ENCODE measurements around the gene WDR90. TPM values are rescaled to one million over a fixed set of nuclear protein-coding genes. Genes with fewer than 3 reads are reported as not detected.

The WDR90 gene
- 10 to 100 TPM; 18.2 to 79.3 (median 46.9) TPM for total RNA-seq

DNA sequence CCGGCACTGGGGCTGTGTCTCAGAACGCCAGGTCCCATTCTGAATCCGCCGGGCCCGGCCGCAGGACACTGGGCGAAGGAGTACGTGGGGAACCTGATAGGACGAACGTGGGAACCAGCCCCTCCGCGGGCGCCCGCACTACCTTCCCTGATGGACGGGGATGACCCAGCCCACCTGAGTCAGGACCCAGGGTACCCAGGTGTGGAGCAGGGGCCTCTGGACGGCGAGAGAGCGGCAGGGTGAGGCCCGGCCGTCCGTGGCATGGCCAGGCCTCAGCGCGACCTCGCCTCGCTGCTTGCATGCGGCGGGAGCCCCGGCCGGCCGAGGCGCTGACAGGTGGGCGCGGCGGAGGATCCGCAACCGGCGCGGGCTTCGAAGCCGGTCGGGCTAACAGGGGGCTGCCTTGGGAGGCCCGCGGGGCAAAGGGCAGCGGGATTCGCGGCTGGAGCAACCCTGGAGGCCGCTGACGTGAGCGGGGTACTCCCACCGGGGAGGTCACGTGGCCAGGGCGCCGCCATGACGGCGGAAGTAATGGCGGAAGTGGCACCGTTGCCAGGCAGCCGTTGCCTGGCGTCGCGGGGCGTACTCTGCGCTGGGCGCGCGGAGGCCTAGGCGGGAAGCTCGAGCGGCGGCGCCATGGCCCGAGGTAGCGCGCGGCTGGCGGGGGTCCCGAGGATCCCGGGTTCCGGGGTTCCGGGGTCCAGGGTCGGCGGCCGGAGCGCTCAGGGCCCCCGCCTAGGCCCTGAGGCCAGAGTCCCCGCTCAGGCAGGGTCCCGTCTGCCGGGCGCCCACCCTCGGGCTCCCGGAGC is at the start of gene WDR90:
WDR90 (plus strand) TSS at position 585 of the 809 bp plus-strand sequence; CDS start at position 637, 52 bp downstream.
- Histone ChIP-seq H3K9me3 (no peaks in the 10 kb centered on the region), H3K27me3 (no peaks in the 10 kb centered on the region), H3K27ac (peak within 1 kb of the TSS; percentile 71 to 91), H3K4me3 (peak within 1 kb of the TSS; percentile 40 to 75), H3K4me1 (peaks cover 0 to 26% of the 10 kb centered on the region in 2 donors), H3K36me3 (no peaks in the 10 kb centered on the region)
- DNase-seq, result peak; percentile 88 to 93
- TF ChIP-seq, protein P1, sequence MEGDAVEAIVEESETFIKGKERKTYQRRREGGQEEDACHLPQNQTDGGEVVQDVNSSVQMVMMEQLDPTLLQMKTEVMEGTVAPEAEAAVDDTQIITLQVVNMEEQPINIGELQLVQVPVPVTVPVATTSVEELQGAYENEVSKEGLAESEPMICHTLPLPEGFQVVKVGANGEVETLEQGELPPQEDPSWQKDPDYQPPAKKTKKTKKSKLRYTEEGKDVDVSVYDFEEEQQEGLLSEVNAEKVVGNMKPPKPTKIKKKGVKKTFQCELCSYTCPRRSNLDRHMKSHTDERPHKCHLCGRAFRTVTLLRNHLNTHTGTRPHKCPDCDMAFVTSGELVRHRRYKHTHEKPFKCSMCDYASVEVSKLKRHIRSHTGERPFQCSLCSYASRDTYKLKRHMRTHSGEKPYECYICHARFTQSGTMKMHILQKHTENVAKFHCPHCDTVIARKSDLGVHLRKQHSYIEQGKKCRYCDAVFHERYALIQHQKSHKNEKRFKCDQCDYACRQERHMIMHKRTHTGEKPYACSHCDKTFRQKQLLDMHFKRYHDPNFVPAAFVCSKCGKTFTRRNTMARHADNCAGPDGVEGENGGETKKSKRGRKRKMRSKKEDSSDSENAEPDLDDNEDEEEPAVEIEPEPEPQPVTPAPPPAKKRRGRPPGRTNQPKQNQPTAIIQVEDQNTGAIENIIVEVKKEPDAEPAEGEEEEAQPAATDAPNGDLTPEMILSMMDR (IDR thresholded peaks at IDR 0.05), result peak in 1 of 4 experiments; percentile 47
- TF ChIP-seq POLR2A (IDR thresholded peaks at IDR 0.05), result peak; percentile 48 to 76
- intact Hi-C loops (cut with DNase I; ENCODE audit: low total_unique reads), result no loop called here

DNA sequence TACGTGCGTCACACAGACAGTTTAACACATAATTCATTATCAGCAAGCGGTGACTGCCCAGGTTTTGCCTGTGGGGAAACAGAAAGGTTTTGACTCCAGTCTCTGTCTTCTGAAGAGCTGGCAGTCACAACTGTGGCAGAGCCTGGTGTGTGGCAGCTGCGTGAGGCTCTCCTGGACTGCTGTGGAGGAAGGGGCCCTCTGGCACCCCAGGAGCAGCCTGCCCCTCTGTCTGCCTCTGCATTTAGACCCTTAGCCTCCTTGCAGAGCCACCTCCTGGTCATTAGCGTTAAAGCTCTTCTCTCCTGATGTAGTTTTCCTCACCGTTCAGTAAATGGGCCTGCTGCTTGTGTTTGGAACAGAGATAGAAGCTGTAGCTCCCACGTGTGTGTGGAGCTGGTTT is 48.4 kb upstream of the WDR90 start:
- intact Hi-C loops (cut with DNase I; ENCODE audit: low total_unique reads), result no loop called here
- Histone ChIP-seq H3K4me1 (no peaks in the 10 kb centered on the region), H3K27ac (no peak overlapping the region), H3K27me3 (no peaks in the 10 kb centered on the region), H3K36me3 (no peaks in the 10 kb centered on the region), H3K4me3 (no peak overlapping the region), H3K9me3 (no peaks in the 10 kb centered on the region)
- TF ChIP-seq, protein P1 (IDR thresholded peaks at IDR 0.05), result no peak
- no peak for TF ChIP-seq POLR2A (IDR thresholded peaks at IDR 0.05)
- DNase-seq, result no peak

DNA sequence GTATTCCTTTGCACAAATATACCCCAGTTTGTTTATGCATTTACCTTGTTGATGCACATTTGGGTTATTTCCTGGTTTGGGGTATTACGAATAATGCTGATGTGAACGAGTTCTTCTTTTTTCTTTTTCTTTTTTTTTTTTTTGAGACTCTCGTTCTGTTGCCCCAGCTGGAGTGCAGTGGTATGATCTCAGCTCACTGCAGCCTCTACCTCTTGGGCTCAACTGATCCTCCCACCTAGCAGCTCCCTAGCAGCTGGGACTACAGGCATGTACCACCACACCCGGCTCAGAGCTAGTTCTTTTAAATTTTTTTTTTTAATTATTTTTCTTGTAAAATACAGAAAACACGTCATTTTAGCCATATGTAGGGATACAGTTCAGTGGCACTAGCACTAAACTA is 45.2 kb upstream of the WDR90 start:
- H3K27me3 ChIP-seq, result no peaks in the 10 kb centered on the region
- H3K4me1 ChIP-seq, result no peaks in the 10 kb centered on the region
- H3K27ac ChIP-seq, result no peak overlapping the region
- no peak overlapping the region for H3K4me3 ChIP-seq
- H3K36me3 ChIP-seq, result no peaks in the 10 kb centered on the region
- no peak for DNase-seq
- TF ChIP-seq, protein P1 (IDR thresholded peaks at IDR 0.05), result no peak
- no peak for TF ChIP-seq POLR2A (IDR thresholded peaks at IDR 0.05)
- intact Hi-C loops (cut with DNase I; ENCODE audit: low total_unique reads), result no loop called here
- no peaks in the 10 kb centered on the region for H3K9me3 ChIP-seq

DNA sequence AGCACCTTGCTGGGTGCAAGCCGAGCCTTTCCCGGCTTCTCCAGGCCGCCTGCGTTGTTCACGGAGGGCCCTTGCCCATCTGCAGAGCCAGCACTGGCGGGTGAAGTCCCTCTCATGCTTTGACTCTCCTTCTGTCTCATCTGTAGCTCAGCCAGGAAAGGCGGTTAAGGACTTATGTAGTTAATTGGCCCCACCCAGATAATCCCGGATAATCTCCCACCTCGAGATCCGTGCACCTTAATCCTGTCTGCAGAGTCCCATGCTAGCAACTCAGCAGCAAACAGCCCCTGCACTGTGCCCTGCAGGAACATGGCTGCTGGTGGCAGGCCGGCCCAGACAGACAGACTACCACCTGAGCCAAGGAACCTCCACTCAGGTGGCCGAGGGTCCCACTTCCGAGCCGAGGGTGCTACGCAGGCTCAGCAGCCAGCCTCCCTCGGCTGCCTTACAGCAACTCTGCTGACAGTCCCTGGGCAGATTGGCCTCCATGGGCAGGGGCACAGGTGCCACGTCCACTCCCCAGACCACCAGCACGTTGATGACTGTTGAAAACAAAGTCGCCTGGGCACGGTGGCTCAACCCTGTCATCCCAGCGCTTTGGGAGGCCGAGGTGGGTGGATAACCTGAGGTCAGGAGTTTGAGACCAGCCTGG is 42.4 kb upstream of the WDR90 start:
- no peaks in the 10 kb centered on the region for H3K27me3 ChIP-seq
- H3K9me3 ChIP-seq, result no peaks in the 10 kb centered on the region
- H3K4me1 ChIP-seq, result no peaks in the 10 kb centered on the region
- no peak overlapping the region for H3K27ac ChIP-seq
- intact Hi-C loops (cut with DNase I; ENCODE audit: low total_unique reads), result no loop called here
- DNase-seq, result no peak
- no peak overlapping the region for H3K4me3 ChIP-seq
- no peaks in the 10 kb centered on the region for H3K36me3 ChIP-seq
- TF ChIP-seq, protein P1 (IDR thresholded peaks at IDR 0.05), result no peak
- TF ChIP-seq POLR2A (IDR thresholded peaks at IDR 0.05), result no peak

DNA sequence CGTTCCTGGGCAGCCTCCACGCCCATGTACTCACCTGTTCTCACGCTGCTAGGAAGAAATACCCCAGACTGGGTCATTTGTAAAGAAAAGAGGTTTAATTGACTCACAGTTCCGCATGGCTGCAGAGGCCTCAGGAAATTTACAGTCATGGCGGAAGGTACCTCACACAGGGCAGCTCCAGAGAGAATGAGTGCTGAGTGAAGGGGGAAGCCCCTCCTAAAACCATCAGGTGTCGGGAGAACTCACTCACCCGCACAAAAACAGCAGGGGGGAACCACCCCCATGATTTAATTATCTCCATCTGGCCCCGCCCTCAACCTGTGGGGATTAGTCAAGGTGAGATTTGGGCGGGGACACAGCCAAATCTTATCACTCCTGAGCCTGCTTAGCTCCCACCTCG is 41.1 kb upstream of the WDR90 start:
- Histone ChIP-seq H3K4me3 (no peak overlapping the region), H3K36me3 (no peaks in the 10 kb centered on the region), H3K4me1 (no peaks in the 10 kb centered on the region), H3K27ac (no peak overlapping the region), H3K27me3 (no peaks in the 10 kb centered on the region), H3K9me3 (no peaks in the 10 kb centered on the region)
- TF ChIP-seq, protein P1 (IDR thresholded peaks at IDR 0.05), result no peak
- TF ChIP-seq POLR2A (IDR thresholded peaks at IDR 0.05), result no peak
- intact Hi-C loops (cut with DNase I; ENCODE audit: low total_unique reads), result no loop called here
- DNase-seq, result no peak

Measured in uterus (tissue), 4 donors.